Astrocyte of the spinal cord (primary cell): ENCODE measurements around the gene CSAD.

Experiments used
- DNase-seq: peaks from one replicate; pipeline ENCODE4 v3.0.0; 2011; ENCODE audit warnings: low read depth, low spot score
- H3K4me3 ChIP-seq: 2 replicates; pipeline ENCODE4 v1.5.1; 2011; ENCODE audit warnings: low read depth, mild to moderate bottlenecking, low read length, moderate library complexity
- in situ Hi-C: cut with HindIII; loops from 2 replicates; pipeline ENCODE4 v1.10.0; 2017; ENCODE audit warnings: low sequenced_read_pairs
- TF ChIP-seq, protein P1 (sequence below): IDR thresholded peaks from 2 replicates; pipeline ENCODE4 v1.5.1; 2012; ENCODE audit warnings: low read depth, mild to moderate bottlenecking, low read length, inconsistent platforms

The CSAD gene

DNA sequence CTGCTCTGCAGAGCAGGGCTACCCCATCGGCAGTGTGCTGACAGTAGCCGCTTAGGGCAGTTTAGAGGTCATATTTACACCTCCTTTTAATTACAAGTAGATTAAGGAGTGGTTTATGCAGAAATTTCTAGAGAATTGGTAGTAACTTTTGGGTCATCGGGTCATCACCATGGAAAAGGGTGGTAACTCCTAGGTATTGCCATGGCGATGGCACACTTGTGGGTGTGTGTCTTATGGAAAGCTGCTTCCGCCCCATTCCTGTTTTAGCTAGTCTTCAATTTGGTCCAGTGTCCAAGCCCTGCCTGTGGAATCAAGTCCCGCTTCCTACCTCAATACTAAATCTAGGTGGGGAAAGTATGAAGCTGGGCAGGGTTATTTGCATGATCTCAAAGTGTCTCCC is 29.7 kb downstream of the CSAD start:
- in situ Hi-C loops: no loop called here
- TF ChIP-seq, protein P1, sequence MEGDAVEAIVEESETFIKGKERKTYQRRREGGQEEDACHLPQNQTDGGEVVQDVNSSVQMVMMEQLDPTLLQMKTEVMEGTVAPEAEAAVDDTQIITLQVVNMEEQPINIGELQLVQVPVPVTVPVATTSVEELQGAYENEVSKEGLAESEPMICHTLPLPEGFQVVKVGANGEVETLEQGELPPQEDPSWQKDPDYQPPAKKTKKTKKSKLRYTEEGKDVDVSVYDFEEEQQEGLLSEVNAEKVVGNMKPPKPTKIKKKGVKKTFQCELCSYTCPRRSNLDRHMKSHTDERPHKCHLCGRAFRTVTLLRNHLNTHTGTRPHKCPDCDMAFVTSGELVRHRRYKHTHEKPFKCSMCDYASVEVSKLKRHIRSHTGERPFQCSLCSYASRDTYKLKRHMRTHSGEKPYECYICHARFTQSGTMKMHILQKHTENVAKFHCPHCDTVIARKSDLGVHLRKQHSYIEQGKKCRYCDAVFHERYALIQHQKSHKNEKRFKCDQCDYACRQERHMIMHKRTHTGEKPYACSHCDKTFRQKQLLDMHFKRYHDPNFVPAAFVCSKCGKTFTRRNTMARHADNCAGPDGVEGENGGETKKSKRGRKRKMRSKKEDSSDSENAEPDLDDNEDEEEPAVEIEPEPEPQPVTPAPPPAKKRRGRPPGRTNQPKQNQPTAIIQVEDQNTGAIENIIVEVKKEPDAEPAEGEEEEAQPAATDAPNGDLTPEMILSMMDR: no peak
- DNase-seq: no peak
- no peak overlapping the region for H3K4me3 ChIP-seq

DNA sequence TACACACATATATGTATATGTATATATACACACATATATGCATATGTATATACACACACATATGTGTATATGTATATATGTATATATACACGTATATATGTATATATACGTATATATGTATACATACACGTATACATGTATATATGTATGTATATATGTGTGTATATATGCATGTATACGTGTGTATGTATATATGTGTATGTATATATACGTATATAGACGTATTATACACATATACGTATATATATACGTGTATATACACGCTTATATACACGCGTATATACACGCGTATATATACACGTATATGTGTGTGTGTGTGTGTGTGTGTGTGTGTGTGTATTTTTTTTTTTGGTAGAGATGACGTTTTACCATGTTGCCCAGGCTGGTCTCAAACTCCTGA is 33.1 kb downstream of the CSAD start:
- no peak overlapping the region for H3K4me3 ChIP-seq
- no peak for DNase-seq
- TF ChIP-seq, protein P1: no peak
- in situ Hi-C loops: no loop called here

DNA sequence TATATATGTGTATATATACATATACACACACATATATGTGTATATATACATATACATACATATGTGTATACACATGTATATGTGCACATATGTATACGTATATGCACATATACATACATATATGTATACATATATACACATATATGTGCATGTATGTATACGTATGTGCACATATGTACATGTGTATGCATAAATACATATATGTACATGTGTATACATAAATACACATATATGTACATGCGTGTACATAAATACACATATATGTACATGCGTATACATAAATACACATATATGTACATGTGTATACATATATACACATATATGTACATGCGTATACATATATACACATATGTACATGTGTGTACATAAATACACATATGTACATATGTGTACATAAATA is 33.5 kb downstream of the CSAD start:
- DNase-seq: no peak
- TF ChIP-seq, protein P1: no peak
- H3K4me3 ChIP-seq: no peak overlapping the region
- in situ Hi-C loops: no loop called here

GRCh38 chr12:53145383-53146260 is 35.1 kb downstream of the CSAD start:
- in situ Hi-C loops: no loop called here
- TF ChIP-seq, protein P1: no peak
- no peak overlapping the region for H3K4me3 ChIP-seq
- no peak for DNase-seq

GRCh38 chr12:53143355-53143754 is 37.4 kb downstream of the CSAD start:
- no peak for DNase-seq
- H3K4me3 ChIP-seq: no peak overlapping the region
- in situ Hi-C loops: no loop called here
- TF ChIP-seq, protein P1: no peak

- no peak for DNase-seq
- no peak overlapping the region for H3K4me3 ChIP-seq
- TF ChIP-seq, protein P1: no peak
- in situ Hi-C loops: no loop called here
Observed at GRCh38 chr12:53133722-53134121, 47.0 kb downstream of the CSAD start.
